Iris pigment epithelial cell (primary cell): ENCODE results near the gene HSPB1.
"Not testable (repeated sequence)": the region's sequence is repeated elsewhere in the genome, so short reads cannot be mapped to it uniquely, and the experiment has no call there.

Experiments used
- DNase-seq: peaks from one replicate; pipeline ENCODE4 v3.0.0-alpha.2; 2011; ENCODE audit warnings: low read depth

The HSPB1 gene

DNA sequence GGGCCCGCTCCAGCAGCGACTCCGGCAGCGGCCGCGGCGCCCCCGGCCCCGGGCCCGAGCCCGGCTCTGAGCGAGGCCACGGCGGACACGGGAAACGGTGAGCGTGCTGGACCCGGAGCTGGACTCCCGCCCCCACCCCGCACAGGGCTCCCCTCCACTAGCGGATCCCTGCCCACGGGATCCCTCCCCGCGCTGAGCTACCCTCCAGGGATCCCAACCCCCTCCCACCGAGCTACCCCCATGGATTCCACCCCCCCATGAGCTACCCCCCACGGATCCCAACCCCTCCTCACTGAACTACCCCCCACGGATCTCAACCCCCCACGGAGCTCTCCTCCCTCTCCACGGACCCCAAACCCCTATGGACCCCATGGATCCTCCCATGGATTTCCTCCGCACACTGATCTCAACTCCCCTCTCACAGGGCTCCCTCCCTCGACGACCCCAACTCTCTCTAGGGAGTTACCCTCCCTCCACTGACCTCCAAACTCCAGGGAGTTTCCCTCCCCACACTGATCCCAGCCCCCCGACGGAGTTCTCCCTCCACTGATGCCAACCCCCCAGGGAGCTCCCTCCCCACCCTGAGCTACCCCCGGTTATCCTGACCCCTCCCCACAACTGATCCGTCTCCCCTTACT lies 20.6 kb upstream of the HSPB1 start:
- DNase-seq = no peak

- no peak for DNase-seq
Observed at GRCh38 chr7:76282344-76283253, 19.9 kb upstream of the HSPB1 start.

DNA sequence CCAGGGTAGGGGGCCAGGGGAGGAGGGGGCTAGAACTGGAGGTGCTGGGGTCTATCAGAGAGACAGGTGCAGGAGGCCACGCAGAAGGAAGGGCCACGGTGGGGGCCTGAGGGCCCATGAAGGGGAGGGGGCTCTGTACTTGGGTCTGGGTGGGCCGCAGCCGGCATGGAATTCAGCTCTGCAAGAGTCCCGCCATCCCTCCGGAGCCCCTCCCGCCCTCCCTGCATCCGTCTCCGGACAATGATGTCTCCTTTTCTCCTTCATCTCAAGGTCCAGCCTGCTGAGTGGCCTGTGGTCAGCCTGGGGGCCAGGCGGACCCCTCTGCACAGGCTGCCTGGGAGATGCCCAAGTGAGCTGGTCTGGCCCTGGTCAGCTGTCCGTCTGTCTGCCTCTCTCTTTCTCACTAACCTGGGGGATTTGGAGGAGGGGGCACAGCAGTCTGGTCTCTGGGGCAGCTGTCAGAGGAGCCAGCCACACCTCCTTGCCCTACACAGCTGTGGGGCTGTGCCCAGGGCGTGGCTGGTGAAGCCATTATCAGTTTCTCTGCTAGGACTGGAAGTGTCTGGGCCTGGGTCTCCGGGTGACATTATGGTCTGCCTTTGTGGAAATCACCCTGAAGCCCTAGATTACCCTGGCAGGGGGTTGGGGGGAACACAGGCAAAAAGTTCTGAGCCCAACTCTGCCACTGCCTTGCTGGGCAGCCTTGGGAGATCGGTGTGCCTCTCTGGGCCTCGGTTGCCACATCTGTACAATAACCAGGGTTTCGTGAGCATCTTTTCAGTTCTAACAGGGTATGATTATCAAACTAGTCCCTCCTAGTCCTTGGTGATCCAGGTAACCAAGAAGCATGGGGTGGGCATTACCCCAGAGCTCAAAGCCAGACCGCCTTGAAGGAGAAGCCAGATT lies 19.0 kb upstream of the HSPB1 start:
- no peak for DNase-seq

- no peak for DNase-seq
Observed at GRCh38 chr7:76285604-76286374, 16.7 kb upstream of the HSPB1 start.

DNA sequence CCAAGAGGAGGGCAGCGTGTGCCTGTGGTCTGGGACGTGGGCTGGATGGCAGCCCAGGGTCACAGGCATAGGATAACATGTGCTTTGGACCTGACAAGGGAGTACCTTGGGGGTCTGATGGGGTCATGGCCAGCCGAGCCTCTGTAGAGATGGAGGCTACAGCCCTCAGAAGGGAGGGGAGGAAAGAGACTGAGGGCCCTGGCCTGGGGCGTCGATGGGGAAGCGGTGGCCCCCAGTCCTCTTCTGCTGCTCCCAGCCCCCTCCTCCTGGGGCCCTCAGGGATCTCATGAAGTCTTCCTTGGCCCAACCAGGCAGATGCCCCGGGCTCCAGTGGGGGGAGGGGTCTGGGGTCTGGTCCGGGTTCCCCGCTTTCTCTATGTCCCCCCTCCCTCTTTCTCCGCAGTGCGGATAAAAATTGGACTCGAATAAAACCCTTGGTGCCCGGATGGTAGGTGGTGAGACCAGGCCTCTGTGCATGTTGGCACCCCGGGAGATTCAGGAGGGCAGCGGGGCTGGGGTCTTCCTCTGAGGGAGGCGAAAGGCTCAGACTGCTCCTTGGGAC lies 15.6 kb upstream of the HSPB1 start:
- no peak for DNase-seq

GRCh38 chr7:76290847-76291350 lies 11.6 kb upstream of the HSPB1 start:
- DNase-seq = not testable (repeated sequence)

DNA sequence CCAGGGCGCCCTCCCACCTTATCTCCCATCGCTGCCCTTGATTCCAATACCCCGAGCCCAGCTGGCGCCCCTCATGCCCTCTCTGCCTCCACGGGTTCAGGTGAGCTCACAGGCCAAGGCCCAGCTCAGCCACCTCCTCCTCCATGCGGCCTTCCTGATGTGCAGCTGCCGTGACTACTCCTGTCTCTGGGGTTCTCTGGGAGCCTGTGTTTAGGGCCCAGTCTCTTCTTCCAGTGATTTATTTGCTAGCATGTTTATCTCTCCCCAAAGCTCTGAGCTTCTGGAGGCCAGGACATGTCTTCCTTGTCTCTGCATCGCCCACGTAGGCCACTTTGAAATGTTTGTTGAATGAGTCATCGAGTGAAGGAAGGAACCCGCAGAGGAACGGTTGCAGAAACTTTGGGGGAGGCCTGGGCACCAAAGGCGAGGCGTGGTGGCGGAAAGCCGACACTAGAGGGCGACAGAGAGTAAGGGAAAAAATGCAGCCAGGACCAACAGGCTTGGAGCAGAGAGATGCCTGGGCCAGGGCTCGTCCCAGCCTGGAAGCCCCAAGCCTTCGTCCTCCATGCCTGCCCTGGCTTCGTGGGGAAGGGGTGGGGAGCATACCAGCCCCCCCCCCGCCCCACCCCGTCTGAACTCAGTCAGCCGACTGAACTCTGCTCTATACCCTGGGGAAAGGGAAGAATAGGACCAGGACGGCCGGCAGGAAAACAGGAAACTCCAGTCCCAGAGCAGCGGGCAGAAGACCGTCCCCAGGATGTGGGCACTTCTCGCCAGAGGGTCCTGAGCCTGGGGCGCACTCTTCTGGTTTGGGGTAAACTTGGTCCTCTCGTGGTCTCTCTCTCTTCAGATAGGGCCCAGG lies 10.9 kb upstream of the HSPB1 start:
- peak; percentile 97 for DNase-seq

DNA sequence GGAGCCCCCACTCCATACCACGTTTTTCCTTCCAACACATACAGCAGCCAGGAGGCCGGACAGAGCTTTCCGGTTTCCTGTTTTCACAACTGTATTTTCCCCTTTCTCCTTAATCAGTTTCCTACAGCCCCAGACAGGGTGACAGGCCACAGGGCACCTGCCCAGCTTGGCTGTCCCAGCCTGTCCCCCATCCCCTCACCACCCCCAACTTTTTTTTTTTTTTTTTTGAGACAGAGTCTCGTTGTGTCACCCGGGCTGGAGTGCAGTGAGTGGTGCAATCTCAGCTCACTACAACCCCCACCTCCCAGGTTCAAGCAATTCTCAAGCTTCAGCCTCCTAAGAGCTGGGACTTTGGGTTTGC lies 10.3 kb upstream of the HSPB1 start:
- DNase-seq = peak; percentile 56

- DNase-seq = not testable (repeated sequence)
Observed at GRCh38 chr7:76292911-76293310, 9.6 kb upstream of the HSPB1 start.

DNA sequence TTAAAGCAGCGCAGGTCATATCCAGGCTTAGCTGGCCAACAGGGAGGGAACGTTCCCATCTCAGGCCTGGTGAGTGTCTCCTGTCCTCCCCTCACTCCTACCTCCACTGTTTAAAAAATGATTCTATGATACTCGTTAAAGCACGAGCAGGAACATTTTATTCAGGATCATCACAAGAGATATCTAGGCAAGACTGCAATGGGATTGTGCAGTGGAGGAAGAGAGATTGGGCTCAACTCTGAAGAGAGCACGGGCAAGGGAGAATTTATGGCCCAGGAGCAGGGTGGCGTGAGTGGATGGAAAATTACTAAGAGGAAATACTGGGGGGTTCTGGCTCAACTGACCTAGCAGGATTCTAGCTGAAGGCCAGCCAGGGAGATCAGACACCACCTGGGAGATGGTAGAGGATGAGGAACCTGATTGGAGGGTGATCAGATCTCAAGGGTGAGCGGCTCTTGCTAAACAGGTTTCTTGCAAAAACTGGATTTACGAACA lies 9.0 kb upstream of the HSPB1 start:
- DNase-seq = no peak

- DNase-seq = peak; percentile 98
Observed at GRCh38 chr7:76294344-76295024, 8.0 kb upstream of the HSPB1 start.

GRCh38 chr7:76296743-76297740 lies 5.4 kb upstream of the HSPB1 start:
- DNase-seq = peak; percentile 95

GRCh38 chr7:76300166-76300731 lies 2.2 kb upstream of the HSPB1 start:
- DNase-seq = peak; percentile 95

- DNase-seq = no peak
Observed at GRCh38 chr7:76301000-76301399, 1.5 kb upstream of the HSPB1 start.

DNA sequence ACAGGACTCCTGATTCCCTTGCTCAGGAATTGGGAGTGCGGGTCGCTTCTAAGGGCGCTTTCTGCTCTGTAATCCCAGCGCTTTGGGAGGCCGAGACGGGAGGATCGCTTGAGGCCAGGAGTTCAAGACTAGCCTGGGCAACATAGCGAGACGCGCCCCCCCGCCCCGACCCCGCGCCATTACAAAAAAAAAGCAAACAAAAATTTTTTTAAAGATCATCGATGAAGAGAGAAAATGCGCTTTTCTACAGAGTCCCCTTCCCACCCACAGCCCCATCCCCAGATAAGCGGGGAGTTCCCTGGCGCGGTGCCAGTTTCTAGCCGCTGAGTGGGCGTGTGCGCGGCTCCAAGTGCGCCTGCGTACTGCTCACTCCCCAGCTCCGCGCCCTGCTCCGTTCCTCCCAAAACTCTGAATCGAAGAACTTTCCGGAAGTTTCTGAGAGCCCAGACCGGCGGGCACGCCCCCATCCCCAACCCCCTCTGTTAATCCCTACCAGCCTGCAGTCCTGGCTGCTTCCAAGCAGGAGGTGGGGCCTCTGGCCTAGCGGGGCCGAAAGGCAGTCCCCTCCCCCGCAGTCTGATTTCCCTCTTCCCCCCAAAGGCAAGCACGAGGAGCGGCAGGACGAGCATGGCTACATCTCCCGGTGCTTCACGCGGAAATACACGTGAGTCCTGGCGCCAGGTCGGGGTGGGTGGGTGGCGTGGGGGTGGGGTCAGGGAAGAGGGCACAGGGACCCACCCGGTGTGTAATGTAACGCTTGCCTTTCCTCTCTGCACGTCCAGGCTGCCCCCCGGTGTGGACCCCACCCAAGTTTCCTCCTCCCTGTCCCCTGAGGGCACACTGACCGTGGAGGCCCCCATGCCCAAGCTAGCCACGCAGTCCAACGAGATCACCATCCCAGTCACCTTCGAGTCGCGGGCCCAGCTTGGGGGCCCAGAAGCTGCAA lies 1.0 kb downstream of the HSPB1 start:
- DNase-seq = peak; percentile 91

GRCh38 chr7:76304888-76305375 lies 2.5 kb downstream of the HSPB1 start:
- no peak for DNase-seq
